CD4-positive, alpha-beta memory T cell (primary cell): ENCODE data around the gene ZDHHC12. TPM values are rescaled to one million over a fixed set of nuclear protein-coding genes. Genes with fewer than 3 reads are reported as not detected.

ENCODE experiments used
- CTCF ChIA-PET: fragments of 350-600 bp; sonication (Branson Sonifier 250); formaldehyde crosslinking; loops from one replicate; lab custom pipeline; 2021; ENCODE audit warnings: inconsistent platforms; ENCODE audit not compliant: partially characterized antibody; lab: Charles Lee
- POLR2A ChIA-PET: fragments of 350-600 bp; sonication (Branson Sonifier 250); formaldehyde crosslinking; loops from one replicate; lab custom pipeline; 2021; ENCODE audit not compliant: partially characterized antibody; lab: Charles Lee
- DNase-seq, 5 donors: peaks; one replicate each; pipeline versions ENCODE4 v3.0.0 to v3.0.0-alpha.2; 2020 to 2022; ENCODE audit warnings: mixed read lengths in 1 of 5
- H3K27ac ChIP-seq: one replicate; pipeline ENCODE4 v1.7.0; 2013; ENCODE audit warnings: low read depth, low read length
- H3K27me3 ChIP-seq: 2 replicates; pipeline ENCODE4 v1.7.0; 2013; ENCODE audit warnings: mild to moderate bottlenecking, low read length, moderate library complexity; ENCODE audit not compliant: insufficient read depth
- H3K36me3 ChIP-seq: 2 replicates; pipeline ENCODE4 v1.7.0; 2013; ENCODE audit warnings: mild to moderate bottlenecking, low read length, moderate library complexity; ENCODE audit not compliant: insufficient read depth
- H3K4me1 ChIP-seq: 2 replicates; pipeline ENCODE4 v1.7.0; 2013; ENCODE audit warnings: mild to moderate bottlenecking, low read length, moderate library complexity; ENCODE audit not compliant: insufficient read depth
- H3K4me3 ChIP-seq, 2 donors: one replicate each; pipeline ENCODE4 v1.7.0; 2013; ENCODE audit warnings: low read length in 2 of 2, mild to moderate bottlenecking in 1 of 2
- H3K9me3 ChIP-seq, 2 donors: one replicate each; pipeline ENCODE4 v1.7.0; 2013; ENCODE audit warnings: low read length in 2 of 2, control low read depth in 1 of 2; ENCODE audit not compliant: control insufficient read depth in 1 of 2
- H3K27ac Mint-ChIP-seq, 7 donors: one replicate each; pipeline ENCODE4 v1.8.0; 2020 to 2021; ENCODE audit warnings: mixed read lengths in 7 of 7, mild to moderate bottlenecking in 6 of 7, inconsistent platforms in 3 of 7, moderate library complexity in 3 of 7
- H3K27me3 Mint-ChIP-seq, 2 donors: one replicate each; pipeline ENCODE4 v1.8.0; 2020 to 2021; ENCODE audit warnings: mixed read lengths in 2 of 2
- H3K36me3 Mint-ChIP-seq, 2 donors: one replicate each; pipeline ENCODE4 v1.8.0; 2020 to 2021; ENCODE audit warnings: mixed read lengths in 2 of 2, inconsistent platforms in 1 of 2, mild to moderate bottlenecking in 1 of 2
- H3K4me1 Mint-ChIP-seq, 4 donors: one replicate each; pipeline ENCODE4 v1.8.0; 2020 to 2021; ENCODE audit warnings: mixed read lengths in 4 of 4, mild to moderate bottlenecking in 1 of 4
- H3K4me3 Mint-ChIP-seq, 8 donors: one replicate each; pipeline ENCODE4 v1.8.0; 2020 to 2021; ENCODE audit warnings: mixed read lengths in 8 of 8, mild to moderate bottlenecking in 7 of 8, moderate library complexity in 6 of 8, inconsistent platforms in 3 of 8
- H3K9me3 Mint-ChIP-seq, 8 donors: one replicate each; pipeline ENCODE4 v1.8.0; 2020 to 2021; ENCODE audit warnings: mixed read lengths in 8 of 8, mild to moderate bottlenecking in 5 of 8, inconsistent platforms in 3 of 8, moderate library complexity in 1 of 8
- intact Hi-C: fragments of 100-400 bp; cut with micrococcal nuclease; formaldehyde crosslinking; loops from one replicate; pipeline ENCODE4 v1.15.1; 2023
- polyA plus RNA-seq, 2 donors: library from polyadenylated mRNA; unstranded; fragments of 300-500 nt; fragmentation: Illumina TruSeq; gene quantifications; one replicate each; pipeline ENCODE4 v1.2.3, GENCODE V29; 2021
- total RNA-seq, 2 experiments: library from RNA; stranded (reverse); gene quantifications; one replicate each; pipeline ENCODE4 v1.2.3, GENCODE V29; 2021

ZDHHC12 gene
- total and polyA plus RNA-seq, 4 experiments from 2014 or later = 24.6 to 75.7 (median 41.7) TPM

DNA sequence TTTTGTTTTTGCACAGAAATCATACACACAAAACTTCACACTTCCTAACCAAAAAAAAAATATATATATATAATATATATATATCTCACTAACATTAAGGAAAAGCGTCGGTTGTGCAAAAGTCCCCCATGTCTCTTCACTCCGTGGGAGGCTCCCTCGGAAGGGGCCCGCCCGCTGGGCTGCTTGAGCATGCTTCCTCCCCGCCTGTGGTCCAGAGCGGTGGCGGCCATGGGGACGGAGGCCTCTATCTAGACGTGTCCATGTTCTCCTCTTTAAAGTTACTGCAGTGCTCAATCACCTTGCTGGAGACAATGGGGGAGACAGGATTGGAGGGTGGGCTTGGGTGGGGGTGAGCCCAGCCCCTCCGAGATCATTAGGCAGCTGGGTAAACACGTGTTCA, 7.2 kb upstream of the ZDHHC12 start:
- H3K27me3 ChIP-seq = no peaks in the 10 kb centered on the region
- intact Hi-C loops = no loop called here
- CTCF ChIA-PET = no interaction called here
- POLR2A ChIA-PET = interaction anchor here (1.2 kb wide), 1 partner anchor 87 kb away, joined by 4 read pairs; the partner anchor contains the start of gene ENDOG
- no peak overlapping the region for H3K4me3 ChIP-seq
- no peaks in the 10 kb centered on the region for H3K27me3 Mint-ChIP-seq
- peaks cover 9 to 30% of the 10 kb centered on the region in 2 donors for H3K36me3 Mint-ChIP-seq
- H3K4me1 Mint-ChIP-seq = peaks cover 0 to 6% (median 2%) of the 10 kb centered on the region in 4 donors
- H3K36me3 ChIP-seq = peaks cover 18% of the 10 kb centered on the region
- no peak overlapping the region for H3K27ac Mint-ChIP-seq
- no peak overlapping the region for H3K4me3 Mint-ChIP-seq
- no peak overlapping the region for H3K27ac ChIP-seq
- no peaks in the 10 kb centered on the region for H3K4me1 ChIP-seq
- H3K9me3 Mint-ChIP-seq = no peaks in the 10 kb centered on the region
- no peaks in the 10 kb centered on the region for H3K9me3 ChIP-seq
- no peak for DNase-seq

DNA sequence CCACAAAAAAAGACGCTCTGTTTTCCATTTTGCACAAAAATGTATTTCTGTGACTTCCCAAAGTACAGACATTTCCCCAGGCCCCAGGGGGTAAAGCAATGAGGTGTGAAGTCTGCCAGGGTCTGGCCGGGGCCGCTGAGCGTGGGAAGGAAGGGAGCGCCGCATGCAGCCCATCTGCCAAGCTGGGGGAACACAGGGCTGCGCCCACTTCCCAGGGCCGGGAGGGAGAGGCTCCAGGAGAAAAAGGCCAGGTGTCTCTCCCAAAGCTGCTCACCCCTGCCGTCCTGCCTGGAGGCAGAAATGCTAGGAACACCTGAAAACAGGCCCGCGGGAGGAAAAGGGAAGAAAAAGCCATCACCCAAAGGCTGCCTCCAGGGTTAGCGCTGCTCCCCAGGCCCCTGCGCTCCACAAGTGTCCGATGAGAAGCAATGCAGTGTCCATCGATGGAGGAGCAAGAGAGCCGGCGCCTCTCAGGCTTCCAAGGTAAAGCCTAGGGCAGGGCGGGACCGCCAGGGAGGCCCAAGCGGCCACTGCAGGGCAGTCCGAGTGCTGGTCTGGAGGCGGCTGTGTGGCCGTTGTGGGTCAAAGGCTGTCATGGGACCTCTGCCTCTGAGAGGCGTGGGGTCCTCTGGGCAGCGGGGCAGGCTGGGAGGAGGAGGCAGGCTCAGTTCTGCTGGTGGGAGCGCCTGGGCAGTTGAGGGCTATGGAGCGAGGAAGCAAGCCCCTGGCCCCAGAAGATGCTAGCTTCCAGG, 6.0 kb upstream of the ZDHHC12 start:
- Mint-ChIP-seq H3K27me3 (no peaks in the 10 kb centered on the region), H3K9me3 (peaks cover 0 to under 1% (median 0%) of the 10 kb centered on the region in 8 donors), H3K36me3 (peaks cover 9 to 24% of the 10 kb centered on the region in 2 donors), H3K4me1 (peaks cover 5 to 16% (median 9%) of the 10 kb centered on the region in 4 donors), H3K27ac (peak overlapping the region in 1 of 7 donors; percentile 41), H3K4me3 (no peak overlapping the region)
- no peak overlapping the region for H3K4me3 ChIP-seq
- no peak for DNase-seq
- H3K27me3 ChIP-seq = no peaks in the 10 kb centered on the region
- POLR2A ChIA-PET = interaction anchor here (1.2 kb wide), 1 partner anchor 89 kb away, joined by 4 read pairs; the partner anchor contains the start of gene ENDOG
- intact Hi-C loops = loop anchor here (10.0 kb wide), 1 partner anchor 85 kb away; the partner anchor contains the start of gene ENDOG
- peaks cover 10% of the 10 kb centered on the region for H3K4me1 ChIP-seq
- CTCF ChIA-PET = no interaction called here
- H3K9me3 ChIP-seq = no peaks in the 10 kb centered on the region
- H3K36me3 ChIP-seq = peaks cover 14% of the 10 kb centered on the region
- H3K27ac ChIP-seq = no peak overlapping the region

DNA sequence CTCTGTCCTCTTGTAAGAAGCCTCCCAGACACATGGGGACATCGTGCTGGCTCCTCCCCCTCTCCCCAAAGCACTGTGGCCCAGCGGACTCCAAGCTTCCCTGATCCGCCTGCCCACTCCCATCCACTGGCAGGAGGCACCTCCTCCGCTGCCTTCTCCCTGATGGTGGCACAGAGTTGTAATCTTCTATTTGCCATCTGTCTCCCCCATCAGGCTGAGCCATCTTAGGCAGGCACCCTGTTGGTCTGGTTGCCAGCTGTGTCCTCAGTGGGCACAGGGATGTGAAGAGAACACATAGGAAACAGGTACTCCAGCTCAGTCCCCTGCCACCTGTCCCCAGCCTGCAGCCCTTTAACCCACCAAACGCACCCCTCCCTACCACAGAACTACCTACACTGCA, 5.4 kb upstream of the ZDHHC12 start:
- no peak for DNase-seq
- H3K4me1 ChIP-seq = peaks cover 15% of the 10 kb centered on the region
- Mint-ChIP-seq H3K36me3 (peaks cover 9 to 19% of the 10 kb centered on the region in 2 donors), H3K9me3 (peaks cover 0 to 2% (median 0%) of the 10 kb centered on the region in 8 donors), H3K27me3 (no peaks in the 10 kb centered on the region), H3K4me1 (peaks cover 10 to 23% (median 15%) of the 10 kb centered on the region in 4 donors), H3K27ac (peak overlapping the region in 4 of 7 donors; percentile 9 to 59 (median 52)), H3K4me3 (no peak overlapping the region)
- ChIA-PET CTCF (no interaction called here), POLR2A (no interaction called here)
- intact Hi-C loops = loop anchor here (10.0 kb wide), 1 partner anchor 85 kb away; the partner anchor contains the start of gene ENDOG
- no peak overlapping the region for H3K4me3 ChIP-seq
- no peaks in the 10 kb centered on the region for H3K27me3 ChIP-seq
- no peak overlapping the region for H3K27ac ChIP-seq
- H3K9me3 ChIP-seq = no peaks in the 10 kb centered on the region
- H3K36me3 ChIP-seq = peaks cover 10% of the 10 kb centered on the region

DNA sequence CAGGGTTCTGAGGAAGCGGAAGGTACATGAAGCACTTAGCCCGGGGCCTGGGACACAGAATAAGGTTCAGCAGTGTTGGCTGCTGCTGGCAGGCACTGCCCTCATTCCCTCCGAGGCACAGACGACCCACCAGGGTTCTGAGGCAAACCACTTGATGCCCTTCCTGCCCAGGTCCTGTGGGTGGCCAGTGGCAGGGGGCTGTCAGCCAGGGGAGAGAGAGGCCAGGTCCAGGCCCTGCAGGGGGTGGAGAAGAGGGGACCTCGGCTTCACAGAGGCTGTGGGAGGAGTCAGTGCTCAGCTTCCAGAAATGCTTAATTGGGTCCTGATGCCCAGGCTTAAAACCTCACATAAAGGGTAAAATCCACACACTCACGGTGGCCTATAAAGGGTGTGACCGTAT, 4.4 kb upstream of the ZDHHC12 start:
- Mint-ChIP-seq H3K9me3 (peaks cover 0 to 2% (median 0%) of the 10 kb centered on the region in 8 donors), H3K27me3 (no peaks in the 10 kb centered on the region)
- CTCF ChIA-PET = interaction anchor here (0.6 kb wide), 1 partner anchor 129 kb away, joined by 3 read pairs; no protein-coding TSS in a partner anchor

DNA sequence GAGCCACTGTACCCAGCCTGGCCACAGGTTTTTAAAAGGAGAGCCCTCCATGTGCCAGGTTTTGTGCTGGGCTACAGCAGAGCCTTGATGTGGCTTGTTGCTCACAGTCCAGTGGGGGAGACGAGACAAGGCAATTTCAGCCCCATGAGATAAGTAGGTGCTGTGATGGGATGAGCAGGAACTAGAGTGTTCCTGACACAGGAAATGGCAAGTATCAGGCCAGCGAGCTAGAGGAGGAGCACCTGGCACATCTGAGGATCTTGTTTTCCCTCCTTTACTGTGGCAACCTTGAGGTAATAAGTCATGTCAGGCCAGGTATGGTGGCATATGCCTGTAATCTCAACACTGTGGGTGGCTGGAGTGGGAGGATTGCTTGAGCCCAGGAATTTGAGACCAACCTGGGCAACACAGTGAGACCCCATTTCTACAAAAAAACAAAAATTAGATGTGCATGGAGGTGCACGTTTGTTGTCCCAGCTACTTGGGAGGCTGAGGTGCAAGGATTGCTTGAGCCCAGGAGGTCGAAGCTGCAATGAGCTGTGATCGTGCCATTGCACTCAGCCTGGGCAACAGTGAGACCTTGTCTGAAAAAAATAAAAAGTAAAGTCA, 3.8 kb upstream of the ZDHHC12 start:
- Histone ChIP-seq H3K36me3 (peaks cover 7% of the 10 kb centered on the region), H3K4me3 (no peak overlapping the region), H3K9me3 (no peaks in the 10 kb centered on the region), H3K27ac (no peak overlapping the region), H3K4me1 (peaks cover 25% of the 10 kb centered on the region), H3K27me3 (no peaks in the 10 kb centered on the region)
- peaks cover 0 to 2% (median 0%) of the 10 kb centered on the region in 8 donors for H3K9me3 Mint-ChIP-seq
- H3K36me3 Mint-ChIP-seq = peaks cover 2 to 13% of the 10 kb centered on the region in 2 donors
- DNase-seq = no peak
- peak overlapping the region in 1 of 8 donors; percentile 14 for H3K4me3 Mint-ChIP-seq
- ChIA-PET CTCF (interaction anchor here (0.6 kb wide), 1 partner anchor 128 kb away, joined by 3 read pairs; no protein-coding TSS in a partner anchor), POLR2A (no interaction called here)
- intact Hi-C loops = loop anchor here (10.0 kb wide), 1 partner anchor 87 kb away; the partner anchor contains the start of gene ENDOG
- no peaks in the 10 kb centered on the region for H3K27me3 Mint-ChIP-seq
- H3K4me1 Mint-ChIP-seq = peaks cover 20 to 33% (median 27%) of the 10 kb centered on the region in 4 donors
- H3K27ac Mint-ChIP-seq = peak overlapping the region in 3 of 7 donors; percentile 56 to 92 (median 92)

More for the DNA sequence above, 4.4 kb upstream of the ZDHHC12 start:
- Histone ChIP-seq H3K9me3 (no peaks in the 10 kb centered on the region), H3K4me1 (peaks cover 20% of the 10 kb centered on the region), H3K4me3 (no peak overlapping the region), H3K27me3 (no peaks in the 10 kb centered on the region), H3K36me3 (peaks cover 10% of the 10 kb centered on the region), H3K27ac (no peak overlapping the region)
- POLR2A ChIA-PET = no interaction called here
- no peak for DNase-seq
- H3K4me1 Mint-ChIP-seq = peaks cover 15 to 28% (median 23%) of the 10 kb centered on the region in 4 donors
- H3K36me3 Mint-ChIP-seq = peaks cover 8 to 18% of the 10 kb centered on the region in 2 donors
- no peak overlapping the region for H3K4me3 Mint-ChIP-seq
- intact Hi-C loops = loop anchor here (10.0 kb wide), 1 partner anchor 87 kb away; the partner anchor contains the start of gene ENDOG
- no peak overlapping the region for H3K27ac Mint-ChIP-seq

DNA sequence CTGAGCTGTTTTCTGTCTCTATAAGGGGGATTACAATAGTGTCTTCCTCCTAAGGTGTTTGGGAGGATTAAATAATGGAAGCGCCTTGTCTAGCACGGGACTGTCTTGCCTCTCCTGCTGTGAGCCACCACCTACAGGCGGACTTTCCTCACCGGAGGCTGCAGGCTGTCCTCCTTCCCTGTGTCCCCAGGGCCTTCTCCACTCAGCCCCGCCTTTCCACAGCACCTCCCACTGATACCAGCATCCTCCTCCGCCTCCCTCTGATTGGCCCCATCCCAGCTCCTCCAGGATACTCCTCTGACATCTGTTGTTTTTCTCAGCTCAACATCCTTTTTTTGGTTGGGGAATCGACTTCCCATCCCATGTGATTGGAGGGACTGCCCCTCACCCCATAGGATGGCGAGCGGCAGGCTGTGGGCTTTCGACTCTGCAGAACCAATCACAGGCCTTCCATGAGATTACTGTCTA, 851 bp upstream of the ZDHHC12 start:
- Mint-ChIP-seq H3K27me3 (no peaks in the 10 kb centered on the region), H3K36me3 (peaks cover 0 to 17% of the 10 kb centered on the region in 2 donors), H3K27ac (peak overlapping the region; percentile 85 to 95 (median 93)), H3K4me3 (peak overlapping the region; percentile 86 to 94 (median 92)), H3K9me3 (peaks cover 0 to 5% (median 0%) of the 10 kb centered on the region in 8 donors), H3K4me1 (peaks cover 23 to 45% (median 32%) of the 10 kb centered on the region in 4 donors)
- intact Hi-C loops = loop anchor here (1.0 to 10.0 kb wide), 7 partner anchors 22 to 268 kb away; partner anchors contain the start of genes DYNC2I2, ENDOG, ODF2 and PKN3
- DNase-seq = peak in 2 of 5 donors; percentile 34 to 60
- H3K9me3 ChIP-seq = no peaks in the 10 kb centered on the region
- ChIA-PET CTCF (interaction anchor here (0.9 to 1.7 kb wide), 5 partner anchors 10 to 362 kb away, joined by 3 to 4 read pairs (median 3); no protein-coding TSS in a partner anchor), POLR2A (interaction anchor here (0.7 to 3.7 kb wide), 28 partner anchors 9 to 355 kb away, joined by 3 to 37 read pairs (median 5); partner anchors contain the start of genes DYNC2I2, ENDOG, KYAT1 and LRRC8A)
- H3K4me3 ChIP-seq = peak overlapping the region; percentile 89 to 95
- peak overlapping the region; percentile 70 for H3K27ac ChIP-seq
- peaks cover 28% of the 10 kb centered on the region for H3K4me1 ChIP-seq
- H3K27me3 ChIP-seq = no peaks in the 10 kb centered on the region
- peaks cover 4% of the 10 kb centered on the region for H3K36me3 ChIP-seq
